GM18519 (cell line): ENCODE data around the gene KCND2.
"Not testable (repeated sequence)": the region's sequence is repeated elsewhere in the genome, so short reads cannot be mapped to it uniquely, and the experiment has no call there.

Experiments used
- ATAC-seq: cut with Tn5 transposase; IDR thresholded peaks from one replicate; pipeline ENCODE4 v1.9.1; 2021; ENCODE audit warnings: mild to moderate bottlenecking, moderate library complexity; ENCODE audit not compliant: unreplicated experiment, low FRiP score

KCND2 gene

DNA sequence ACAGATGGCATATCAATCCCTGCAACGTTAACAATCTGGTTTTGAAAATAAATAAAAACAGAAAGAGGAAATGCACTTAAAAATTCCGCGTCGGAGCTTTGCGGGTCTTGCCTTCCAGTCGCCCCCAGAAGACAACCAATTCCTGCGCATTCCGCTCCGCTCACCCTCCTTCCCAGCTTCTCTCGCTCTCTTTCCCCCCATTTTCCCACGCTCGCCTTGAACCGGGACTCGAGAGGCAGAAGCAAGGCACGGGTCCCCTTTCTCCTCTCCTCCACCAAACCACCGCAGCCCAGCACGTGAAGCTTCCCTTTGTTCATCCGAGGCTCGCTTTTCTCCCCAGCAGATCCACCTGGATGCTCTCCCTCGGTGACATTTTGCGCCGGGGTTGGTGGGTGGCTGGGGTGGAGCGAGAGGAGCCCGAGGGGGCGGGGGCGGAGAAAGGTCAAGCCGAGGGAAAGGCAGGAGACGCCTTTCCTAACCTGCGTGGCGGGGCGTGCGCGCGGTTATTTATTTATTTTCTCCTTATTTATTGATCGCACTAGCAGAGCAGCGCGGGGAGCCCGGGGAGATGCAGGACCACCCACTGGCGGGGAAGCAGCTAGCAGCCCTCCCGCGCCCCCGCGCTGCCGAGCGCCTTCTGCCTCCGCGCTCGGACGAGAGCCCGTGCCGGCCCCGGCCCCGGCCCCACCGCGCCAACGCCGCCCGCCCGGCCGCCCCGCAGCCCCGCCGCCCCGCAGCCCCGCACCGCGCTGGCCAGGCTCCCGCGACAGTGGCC lies at the start of gene KCND2:
Gene KCND2, plus strand, starts transcription at position 475 of the 775 bp plus-strand sequence.
- ATAC-seq, result no peak

DNA sequence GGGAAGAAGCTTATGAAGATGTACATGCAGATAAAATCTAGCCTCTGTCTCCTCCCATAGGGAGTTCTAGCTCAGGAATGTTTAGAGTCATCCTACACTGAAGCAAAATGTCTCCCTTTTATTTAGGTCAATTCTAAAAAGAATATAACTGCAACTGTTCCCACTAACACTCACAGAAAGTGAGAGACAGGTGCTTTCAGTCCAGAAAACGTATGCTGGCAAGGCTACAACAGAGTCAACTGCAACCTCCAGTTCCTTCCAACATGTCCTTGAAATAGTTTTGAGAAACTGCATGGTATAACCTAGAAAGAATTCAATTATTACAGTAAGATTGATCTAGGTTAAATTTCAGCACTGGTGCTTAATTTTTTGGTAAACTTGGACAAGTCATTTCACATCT lies 46.8 kb upstream of the KCND2 start:
- ATAC-seq, result no peak

DNA sequence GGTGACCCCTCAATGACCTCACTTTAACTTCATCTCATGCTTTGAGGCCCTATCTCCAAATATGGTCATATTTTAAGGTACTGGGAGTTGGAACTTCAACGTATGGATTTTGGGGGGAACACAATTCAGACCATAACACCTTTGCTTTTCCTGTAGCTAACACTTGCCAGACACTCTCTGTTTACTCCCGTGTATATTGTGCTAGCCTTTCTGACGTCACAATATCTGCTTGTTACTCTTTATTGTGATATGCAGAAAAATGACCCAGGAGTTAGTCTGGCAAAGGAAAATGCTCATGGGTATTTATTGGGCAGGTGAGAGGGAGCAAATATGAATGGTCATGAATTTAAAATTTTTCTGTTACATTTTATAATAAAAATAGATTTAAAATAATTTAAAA lies 45.7 kb upstream of the KCND2 start:
- no peak for ATAC-seq

GRCh38 chr7:120229084-120229483 lies 43.9 kb upstream of the KCND2 start:
- no peak for ATAC-seq

GRCh38 chr7:120233338-120233737 lies 39.6 kb upstream of the KCND2 start:
- no peak for ATAC-seq

DNA sequence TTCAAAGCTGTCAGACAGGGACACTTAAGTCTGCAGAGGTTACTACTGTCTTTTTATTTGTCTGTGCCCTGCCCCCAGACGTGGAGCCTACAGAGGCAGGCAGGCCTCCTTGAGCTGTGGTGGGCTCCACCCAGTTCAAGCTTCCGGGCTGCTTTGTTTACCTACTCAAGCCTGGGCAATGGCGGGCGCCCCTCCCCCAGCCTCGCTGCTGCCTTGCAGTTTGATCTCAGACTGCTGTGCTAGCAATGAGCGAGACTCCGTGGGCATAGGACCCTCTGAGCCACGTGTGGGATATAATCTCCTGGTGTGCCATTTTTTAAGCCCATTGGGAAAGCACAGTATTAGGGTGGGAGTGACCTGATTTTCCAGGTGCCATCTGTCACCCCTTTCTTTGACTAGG lies 32.6 kb upstream of the KCND2 start:
- not testable (repeated sequence) for ATAC-seq

DNA sequence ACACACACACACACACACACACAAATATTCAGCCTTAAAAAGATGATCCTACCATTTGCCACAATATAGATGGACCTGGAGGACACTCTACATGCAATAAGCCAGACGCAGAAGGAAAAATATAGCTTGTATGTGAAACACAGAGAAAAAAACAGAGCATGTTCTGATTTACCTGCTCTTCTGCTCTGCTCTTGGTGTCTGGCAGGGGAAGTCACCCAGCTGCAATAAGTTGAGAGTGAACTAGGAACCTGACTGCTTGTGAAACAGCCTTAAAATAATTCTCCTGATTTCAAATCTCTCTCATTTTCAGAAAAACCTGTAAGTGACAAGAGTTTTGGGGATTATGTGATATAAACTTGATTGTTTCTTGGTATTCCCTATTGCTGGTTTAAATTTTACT lies 31.0 kb upstream of the KCND2 start:
- no peak for ATAC-seq

DNA sequence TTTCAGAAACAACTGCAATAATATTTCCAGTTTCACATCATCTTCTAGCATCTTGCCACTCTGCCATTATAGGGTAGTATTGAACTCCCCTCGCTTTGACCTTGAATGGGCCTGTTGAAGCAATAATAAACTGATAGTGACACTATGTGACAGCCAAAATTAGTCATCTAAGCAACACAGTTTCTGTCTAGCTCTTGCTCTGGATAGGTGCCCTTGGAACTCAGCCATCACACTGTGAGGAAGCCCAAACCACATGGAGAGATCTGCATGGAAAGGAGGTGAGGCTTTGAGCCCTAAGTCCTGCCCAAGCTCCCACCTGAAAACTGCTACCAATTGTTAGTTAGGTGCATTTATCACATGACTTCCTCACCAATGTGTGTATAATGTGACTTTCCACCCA lies 18.1 kb upstream of the KCND2 start:
- no peak for ATAC-seq

- no peak for ATAC-seq
Measured at GRCh38 chr7:120256344-120257070, 16.5 kb upstream of the KCND2 start.

- no peak for ATAC-seq
Measured at GRCh38 chr7:120259386-120259785, 13.6 kb upstream of the KCND2 start.

DNA sequence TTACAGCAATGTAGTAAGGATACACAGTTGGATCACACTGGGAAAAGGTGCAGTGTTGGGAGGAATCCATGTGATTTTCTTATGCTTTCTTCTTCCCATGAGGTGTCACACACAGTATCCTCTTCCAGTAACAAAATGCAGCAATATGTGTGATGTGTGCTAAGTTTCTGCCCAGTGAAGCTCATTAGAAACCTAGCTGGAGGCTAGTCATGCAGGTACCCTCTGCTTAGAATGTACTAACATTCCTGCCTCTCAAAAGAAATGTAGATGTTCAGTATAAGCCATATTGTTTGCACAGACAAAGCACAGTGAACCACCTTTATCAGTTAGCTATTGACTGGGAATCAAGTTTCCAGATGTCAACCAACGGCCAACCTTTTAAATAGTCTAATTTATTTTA lies 12.9 kb upstream of the KCND2 start:
- ATAC-seq, result no peak

- ATAC-seq, result peak; percentile 77
Measured at GRCh38 chr7:120272261-120272660, 714 bp upstream of the KCND2 start.

DNA sequence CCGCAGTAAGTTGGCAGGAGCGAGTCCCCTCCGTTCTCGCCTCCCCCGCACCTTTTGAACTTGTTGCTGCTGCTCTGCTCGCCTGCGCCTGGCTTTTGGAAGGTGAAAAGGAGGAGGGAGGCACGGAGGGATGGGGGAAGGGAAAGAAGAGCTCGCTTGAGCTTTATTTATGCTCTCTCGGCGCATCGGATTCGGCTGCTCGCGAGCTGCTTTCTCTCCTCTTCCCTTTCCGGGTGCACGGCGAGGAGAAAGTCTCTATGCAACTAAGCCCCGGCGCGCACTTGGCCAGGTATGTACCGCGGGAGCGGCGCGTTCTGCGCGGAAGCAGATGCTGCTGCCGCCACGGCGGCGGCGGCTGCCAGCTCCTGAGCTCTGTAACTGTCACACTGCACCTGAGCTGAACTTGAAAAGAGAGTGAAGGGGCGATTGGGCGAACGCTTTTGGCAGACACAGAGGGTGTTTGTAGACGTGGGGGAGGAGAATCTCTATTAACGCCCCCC lies 551 bp downstream of the KCND2 start:
- peak; percentile 57 for ATAC-seq

DNA sequence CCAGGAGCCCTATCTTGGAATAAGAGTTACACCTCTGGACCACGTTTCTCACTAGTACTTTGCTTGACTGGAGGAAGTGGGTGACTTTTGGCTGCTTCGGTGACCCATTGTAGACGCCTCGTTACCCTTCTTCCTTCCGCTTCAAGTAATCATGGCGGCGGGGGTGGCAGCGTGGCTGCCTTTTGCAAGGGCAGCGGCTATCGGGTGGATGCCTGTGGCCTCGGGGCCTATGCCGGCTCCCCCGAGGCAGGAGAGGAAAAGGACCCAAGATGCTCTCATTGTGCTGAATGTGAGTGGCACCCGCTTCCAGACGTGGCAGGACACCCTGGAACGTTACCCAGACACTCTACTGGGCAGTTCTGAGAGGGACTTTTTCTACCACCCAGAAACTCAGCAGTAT lies 1.5 kb downstream of the KCND2 start:
- no peak for ATAC-seq

- ATAC-seq, result no peak
Measured at GRCh38 chr7:120274899-120275298, 1.9 kb downstream of the KCND2 start.

DNA sequence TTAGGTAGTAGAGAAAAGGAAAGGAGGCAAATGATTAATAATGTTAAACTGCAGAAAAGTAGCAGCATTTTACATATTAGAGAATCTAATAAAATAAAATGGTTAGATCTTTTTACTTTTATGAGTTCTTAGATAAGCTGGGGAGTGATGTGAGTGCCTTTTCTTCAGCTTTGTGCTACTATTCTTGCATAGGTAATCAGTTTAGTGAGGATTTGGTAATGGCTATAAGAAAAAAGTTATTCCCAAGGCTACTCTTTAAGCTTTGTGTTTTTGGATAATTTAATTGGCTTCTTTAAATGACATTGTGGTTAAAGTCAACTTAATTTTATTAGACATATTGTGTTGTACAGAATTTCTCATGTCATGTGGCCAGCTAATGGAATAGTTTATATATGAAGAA lies 3.7 kb downstream of the KCND2 start:
- ATAC-seq, result no peak

DNA sequence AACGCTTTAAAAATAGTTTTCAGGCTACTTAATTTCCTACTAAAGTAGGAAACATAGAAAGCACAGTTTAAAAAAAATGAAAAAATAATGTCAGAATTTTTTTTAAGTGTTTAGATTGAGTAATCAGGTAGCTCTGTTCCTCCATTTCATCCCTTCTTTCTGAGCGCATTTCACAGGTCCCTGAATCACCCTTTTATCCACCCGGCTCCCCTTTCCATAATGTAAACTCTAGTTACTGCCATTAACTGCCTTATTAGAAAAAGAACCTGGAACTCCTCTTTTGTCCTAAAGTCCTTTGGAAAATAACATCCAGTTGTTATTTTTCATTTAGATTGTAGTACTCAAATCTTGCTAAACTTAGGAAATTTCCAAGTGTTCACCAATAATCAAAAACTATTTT lies 5.8 kb downstream of the KCND2 start:
- no peak for ATAC-seq

DNA sequence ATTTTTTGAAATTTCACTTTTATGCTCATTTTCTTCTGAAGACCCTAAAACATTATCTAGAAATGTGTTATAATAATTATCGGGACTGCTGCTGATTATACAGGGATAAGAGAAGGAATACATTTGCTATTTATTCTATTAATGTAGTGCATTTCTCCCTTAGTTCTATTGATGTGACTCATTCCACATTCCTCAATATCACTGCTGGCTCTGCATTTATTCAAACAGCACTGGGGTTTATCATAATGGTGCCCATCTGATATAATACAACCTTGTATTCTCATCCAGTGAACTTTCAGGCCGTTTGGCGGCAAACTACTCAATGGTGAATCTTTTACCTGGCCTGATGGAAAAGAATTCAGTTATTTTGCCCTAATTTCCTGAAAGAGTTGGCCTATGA lies 7.8 kb downstream of the KCND2 start:
- no peak for ATAC-seq

GRCh38 chr7:120293027-120293426 lies 20.1 kb downstream of the KCND2 start:
- no peak for ATAC-seq

DNA sequence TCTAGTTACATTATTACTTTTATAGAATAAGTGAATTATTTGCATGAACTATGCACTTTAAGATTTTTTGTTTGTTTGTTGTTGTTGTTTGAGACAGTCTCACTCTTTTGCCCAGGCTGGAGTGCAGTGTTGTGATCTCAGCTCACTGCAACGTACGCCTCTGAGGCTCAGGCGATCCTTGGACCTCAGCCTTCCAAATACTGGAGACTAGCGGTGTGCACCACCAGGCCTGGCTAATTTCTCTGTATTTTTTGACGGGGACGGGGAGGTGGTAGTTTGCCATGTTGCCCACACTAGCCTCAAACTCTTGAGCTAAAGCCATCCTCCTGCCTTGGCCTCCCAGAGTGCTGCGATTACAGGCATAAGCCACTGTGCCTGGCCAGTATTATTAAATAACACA lies 29.2 kb downstream of the KCND2 start:
- ATAC-seq, result no peak

- peak; percentile 53 for ATAC-seq
Measured at GRCh38 chr7:120303105-120303504, 30.1 kb downstream of the KCND2 start.

GRCh38 chr7:120304674-120305073 lies 31.7 kb downstream of the KCND2 start:
- no peak for ATAC-seq
